ENCODE data around the gene GPALPP1.
"Not testable (repeated sequence)": the region's sequence is repeated elsewhere in the genome, so short reads cannot be mapped to it uniquely, and the experiment has no call there.

Gene GPALPP1, protein sequence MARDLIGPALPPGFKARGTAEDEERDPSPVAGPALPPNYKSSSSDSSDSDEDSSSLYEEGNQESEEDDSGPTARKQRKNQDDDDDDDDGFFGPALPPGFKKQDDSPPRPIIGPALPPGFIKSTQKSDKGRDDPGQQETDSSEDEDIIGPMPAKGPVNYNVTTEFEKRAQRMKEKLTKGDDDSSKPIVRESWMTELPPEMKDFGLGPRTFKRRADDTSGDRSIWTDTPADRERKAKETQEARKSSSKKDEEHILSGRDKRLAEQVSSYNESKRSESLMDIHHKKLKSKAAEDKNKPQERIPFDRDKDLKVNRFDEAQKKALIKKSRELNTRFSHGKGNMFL

DNA sequence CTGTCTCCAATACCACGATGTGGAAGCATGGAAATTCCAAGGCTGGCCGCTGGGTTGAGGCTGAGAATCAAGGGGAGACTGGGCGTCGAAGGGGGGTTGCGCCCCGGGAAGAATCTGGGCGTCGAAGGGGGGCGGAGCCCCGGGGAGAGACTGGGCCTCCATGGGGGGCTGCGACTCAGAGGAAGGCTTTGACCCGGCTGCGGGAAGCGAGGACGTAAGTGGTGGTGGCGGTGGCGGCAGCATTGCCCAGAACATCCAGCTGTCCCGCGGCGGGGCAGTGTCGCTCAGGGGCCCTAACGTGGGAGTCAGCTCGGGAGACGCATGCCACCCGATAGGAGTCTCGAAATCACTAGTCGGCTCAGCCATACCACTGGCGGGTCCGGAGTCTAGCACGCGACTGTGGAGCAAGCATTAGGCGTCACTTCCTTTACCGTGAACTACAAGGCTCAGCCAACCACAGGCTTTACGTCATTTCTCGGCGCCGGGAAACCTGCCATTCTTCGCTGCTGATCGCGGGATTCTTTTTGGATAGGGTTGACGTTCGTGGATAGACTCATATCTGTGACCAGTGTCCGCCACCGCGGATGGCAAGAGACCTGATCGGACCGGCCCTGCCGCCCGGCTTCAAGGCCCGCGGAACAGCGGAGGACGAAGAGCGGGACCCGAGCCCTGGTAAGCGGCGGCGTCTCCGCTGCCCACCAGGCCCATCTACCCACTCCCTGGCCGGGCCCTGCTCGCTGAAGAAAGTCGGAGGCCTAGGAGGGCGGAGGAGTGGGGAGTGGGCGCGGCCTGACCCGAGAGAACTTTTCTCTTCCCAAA lies at the start of gene GPALPP1, which contains the start of gene NUFIP1:
TSS of gene GPALPP1 (plus strand) at position 468 of the 819 bp plus-strand sequence. CDS start at position 585, 117 bp downstream.
TSS of gene NUFIP1 (minus strand) at position 401 of the 819 bp plus-strand sequence. CDS start at position 366, 35 bp downstream.
- TF ChIP-seq, protein P1, sequence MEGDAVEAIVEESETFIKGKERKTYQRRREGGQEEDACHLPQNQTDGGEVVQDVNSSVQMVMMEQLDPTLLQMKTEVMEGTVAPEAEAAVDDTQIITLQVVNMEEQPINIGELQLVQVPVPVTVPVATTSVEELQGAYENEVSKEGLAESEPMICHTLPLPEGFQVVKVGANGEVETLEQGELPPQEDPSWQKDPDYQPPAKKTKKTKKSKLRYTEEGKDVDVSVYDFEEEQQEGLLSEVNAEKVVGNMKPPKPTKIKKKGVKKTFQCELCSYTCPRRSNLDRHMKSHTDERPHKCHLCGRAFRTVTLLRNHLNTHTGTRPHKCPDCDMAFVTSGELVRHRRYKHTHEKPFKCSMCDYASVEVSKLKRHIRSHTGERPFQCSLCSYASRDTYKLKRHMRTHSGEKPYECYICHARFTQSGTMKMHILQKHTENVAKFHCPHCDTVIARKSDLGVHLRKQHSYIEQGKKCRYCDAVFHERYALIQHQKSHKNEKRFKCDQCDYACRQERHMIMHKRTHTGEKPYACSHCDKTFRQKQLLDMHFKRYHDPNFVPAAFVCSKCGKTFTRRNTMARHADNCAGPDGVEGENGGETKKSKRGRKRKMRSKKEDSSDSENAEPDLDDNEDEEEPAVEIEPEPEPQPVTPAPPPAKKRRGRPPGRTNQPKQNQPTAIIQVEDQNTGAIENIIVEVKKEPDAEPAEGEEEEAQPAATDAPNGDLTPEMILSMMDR (IDR thresholded peaks at IDR 0.05; ENCODE audit: low read depth, low read length), result no peak; the same call in 1 of the 2 replicates

DNA sequence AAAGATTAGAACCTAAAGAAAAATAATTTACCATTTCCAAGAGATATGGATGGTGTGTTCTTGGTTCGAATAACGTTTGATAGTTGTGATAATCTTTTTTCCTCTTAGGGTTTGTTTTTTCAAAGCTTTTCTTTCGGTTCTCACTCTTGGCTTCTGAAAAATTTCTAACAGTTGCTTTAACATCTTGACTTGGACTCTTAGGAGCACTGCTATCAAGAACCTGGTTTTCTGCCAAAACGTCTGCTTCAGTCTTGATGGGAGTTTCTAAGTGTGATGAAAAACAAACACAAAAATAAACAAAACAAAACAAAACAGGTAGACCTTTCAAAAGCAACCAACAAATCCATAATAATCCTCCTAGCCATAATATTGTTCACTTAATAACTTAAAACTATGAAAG lies 45.9 kb upstream of the GPALPP1 start:
- not testable (repeated sequence) for DNase-seq (ENCODE audit: extremely low read depth, low read depth)

More for the DNA sequence above, at the start of gene GPALPP1, which contains the start of gene NUFIP1:
- peak; percentile 78 for DNase-seq (ENCODE audit: extremely low read depth, low read depth)

DNA sequence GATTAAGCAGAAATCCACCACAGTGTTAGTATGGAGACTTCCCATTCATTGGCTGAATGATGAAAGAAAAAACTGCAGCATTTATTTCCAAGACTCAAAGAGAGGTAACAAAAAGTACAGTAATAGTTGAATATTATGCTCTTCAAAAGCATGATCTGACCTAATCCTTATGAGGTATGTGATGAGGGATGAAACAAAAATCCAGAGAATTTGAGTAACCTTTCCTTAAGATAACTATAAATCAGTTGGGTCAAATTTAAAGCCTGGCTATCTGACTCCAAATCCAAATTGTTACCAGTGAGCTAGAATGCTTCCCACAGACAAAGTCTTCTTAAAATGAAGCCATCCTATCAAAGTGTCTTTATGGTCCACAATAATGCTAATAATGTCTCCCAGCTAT lies 38.2 kb upstream of the GPALPP1 start:
- DNase-seq (ENCODE audit: extremely low read depth, low read depth), result no peak

DNA sequence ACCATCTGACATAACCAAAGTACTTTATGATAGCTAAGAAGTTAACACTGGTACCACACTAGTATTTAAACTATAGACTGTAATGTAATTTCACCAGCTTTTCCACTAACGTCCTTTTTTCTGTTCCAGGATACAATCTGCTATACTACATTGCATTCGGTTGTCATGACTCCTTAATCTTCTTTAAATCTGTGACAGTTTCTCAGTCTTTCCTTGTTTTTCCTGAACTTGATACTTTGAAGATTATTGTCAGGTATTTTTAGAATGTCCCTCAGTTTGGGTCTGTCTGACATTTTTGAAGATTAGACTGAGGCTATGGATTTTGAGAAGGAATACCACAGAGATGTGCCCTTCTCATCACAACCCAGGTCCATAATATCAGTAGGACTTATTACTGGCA lies 36.7 kb upstream of the GPALPP1 start:
- DNase-seq (ENCODE audit: extremely low read depth, low read depth), result no peak
- TF ChIP-seq, protein P1 (IDR thresholded peaks at IDR 0.05; ENCODE audit: low read depth, low read length), result no peak

More for the DNA sequence above, 38.2 kb upstream of the GPALPP1 start:
- TF ChIP-seq, protein P1 (IDR thresholded peaks at IDR 0.05; ENCODE audit: low read depth, low read length), result no peak

DNA sequence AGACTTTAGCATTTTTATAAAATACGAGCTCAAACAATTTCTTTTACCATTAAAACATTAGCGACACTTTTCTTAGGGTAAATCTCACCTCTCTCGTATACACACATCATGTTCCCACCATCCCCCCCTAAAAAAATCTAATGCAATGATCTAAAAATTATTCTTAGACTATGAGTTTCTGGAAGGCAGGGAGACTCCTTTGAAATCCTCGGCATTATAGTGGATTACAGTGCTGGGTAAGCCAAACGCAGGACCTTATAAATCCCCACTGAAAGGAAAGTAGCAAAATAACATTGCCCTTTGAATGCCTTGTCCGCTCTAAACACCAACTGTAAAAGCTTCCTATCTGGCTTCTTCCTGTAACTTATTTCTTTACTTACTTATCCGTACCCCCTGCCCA lies 35.1 kb upstream of the GPALPP1 start:
- TF ChIP-seq, protein P1 (IDR thresholded peaks at IDR 0.05; ENCODE audit: low read depth, low read length), result no peak
- DNase-seq (ENCODE audit: extremely low read depth, low read depth), result no peak

DNA sequence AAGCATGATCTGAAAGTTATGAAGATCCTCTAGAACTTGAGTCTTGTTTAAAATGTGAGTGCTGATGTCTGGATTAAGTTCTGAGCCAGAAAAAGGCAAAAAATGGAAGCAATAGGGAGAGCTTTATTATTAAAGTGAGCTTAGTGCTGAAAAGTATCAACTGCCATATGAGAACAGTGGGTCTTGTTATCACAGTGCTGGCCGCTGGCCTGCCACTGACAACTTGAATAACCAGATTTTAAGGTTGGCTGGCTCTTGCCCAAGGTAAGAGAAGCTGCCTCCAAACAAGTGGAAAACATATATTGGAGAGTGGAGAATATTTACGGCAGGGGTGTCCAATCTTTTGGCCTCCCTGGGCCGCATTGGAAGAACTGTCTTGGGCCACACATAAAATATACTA lies 33.9 kb upstream of the GPALPP1 start:
- DNase-seq (ENCODE audit: extremely low read depth, low read depth), result no peak
- TF ChIP-seq, protein P1 (IDR thresholded peaks at IDR 0.05; ENCODE audit: low read depth, low read length), result no peak

DNA sequence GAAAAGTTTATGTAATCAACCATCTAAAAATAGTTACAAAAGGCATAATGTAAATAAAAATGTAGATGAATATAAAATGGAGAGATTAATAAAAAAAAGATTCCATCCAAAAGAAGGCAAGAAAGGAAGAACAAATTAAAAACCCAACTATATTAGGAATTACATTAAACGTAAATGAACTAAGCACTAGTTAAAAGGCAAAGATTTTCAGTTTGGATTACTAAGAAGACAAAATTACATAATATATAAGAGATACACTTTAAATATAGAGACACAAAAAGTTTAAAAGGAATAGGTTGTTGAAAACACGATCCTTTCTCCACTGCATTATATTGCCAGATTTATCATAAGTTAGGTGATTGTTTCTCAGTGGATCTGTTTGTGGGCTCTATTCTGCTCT lies 27.3 kb upstream of the GPALPP1 start:
- TF ChIP-seq, protein P1 (IDR thresholded peaks at IDR 0.05; ENCODE audit: low read depth, low read length), result no peak
- DNase-seq (ENCODE audit: extremely low read depth, low read depth), result no peak

Measured in AG09319 (cell line).